GM18520 (cell line): ENCODE measurements around the gene ASXL1.
"Not testable (repeated sequence)": the region's sequence is repeated elsewhere in the genome, so short reads cannot be mapped to it uniquely, and the experiment has no call there.

ENCODE experiments used
- ATAC-seq: cut with Tn5 transposase; IDR thresholded peaks from one replicate; pipeline ENCODE4 v1.9.1; 2021; ENCODE audit not compliant: unreplicated experiment

Gene ASXL1

DNA sequence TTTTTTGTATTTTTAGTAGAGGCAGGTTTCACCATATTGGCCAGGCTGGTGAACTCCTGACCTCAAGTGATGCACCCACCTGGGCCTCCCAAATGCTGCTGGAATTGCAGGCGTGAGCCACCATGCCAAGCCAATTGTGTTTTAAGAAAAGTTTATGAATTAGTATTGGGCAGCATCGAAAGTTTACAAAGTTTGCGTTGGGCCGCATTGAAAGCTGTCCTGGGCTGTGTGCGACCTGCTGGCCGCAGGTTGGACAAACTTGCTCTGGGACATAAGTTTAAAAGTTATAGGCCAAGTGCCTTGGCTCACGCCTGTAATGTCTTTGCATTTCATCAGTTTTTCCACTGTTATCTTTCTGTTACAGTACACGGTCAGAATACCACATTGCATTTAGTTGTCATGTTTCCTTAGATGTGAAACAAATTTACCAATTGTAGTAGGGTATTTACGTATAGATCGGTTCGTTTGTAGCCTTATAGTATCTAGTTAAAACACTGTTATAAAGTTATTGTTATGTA lies 39.5 kb downstream of the ASXL1 start:
- ATAC-seq, result no peak

DNA sequence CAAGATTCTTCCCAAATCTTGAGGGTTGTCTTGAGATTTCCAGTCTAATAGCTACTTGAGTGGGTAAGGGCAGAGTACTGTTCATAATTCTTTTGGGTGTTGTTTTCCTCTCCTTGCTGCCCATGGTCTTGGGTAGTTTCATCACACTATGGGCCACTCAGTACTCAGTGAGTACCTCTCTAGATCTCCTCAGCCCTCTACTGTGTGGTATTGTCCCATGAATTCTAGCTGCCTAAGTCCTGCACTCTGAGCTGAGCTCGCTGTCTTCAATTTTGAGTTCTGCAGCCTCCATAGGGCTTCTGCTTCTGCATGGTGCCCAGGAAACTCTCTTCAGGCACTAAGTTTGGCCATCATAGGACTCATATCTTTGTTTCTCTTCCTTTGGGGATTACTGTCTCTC lies 42.3 kb downstream of the ASXL1 start:
- no peak for ATAC-seq

DNA sequence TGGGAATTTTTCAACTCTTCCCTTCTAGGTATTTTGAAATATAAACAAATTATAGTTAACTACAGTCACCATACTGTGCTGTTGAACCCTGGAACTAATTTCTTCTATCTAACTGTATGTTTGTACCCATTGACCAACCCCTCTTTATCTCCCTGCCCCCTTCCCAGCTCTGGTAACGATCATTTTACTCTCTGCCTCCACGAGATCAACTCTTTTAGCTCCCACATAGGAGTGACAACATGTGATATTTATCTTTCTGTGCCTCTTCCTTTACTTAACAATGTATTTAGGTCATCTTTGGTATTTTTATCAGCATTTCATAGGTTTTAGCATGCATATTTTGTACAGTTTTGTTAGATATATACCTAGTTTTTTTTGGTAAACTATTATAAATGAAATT lies 45.9 kb downstream of the ASXL1 start:
- ATAC-seq, result no peak

DNA sequence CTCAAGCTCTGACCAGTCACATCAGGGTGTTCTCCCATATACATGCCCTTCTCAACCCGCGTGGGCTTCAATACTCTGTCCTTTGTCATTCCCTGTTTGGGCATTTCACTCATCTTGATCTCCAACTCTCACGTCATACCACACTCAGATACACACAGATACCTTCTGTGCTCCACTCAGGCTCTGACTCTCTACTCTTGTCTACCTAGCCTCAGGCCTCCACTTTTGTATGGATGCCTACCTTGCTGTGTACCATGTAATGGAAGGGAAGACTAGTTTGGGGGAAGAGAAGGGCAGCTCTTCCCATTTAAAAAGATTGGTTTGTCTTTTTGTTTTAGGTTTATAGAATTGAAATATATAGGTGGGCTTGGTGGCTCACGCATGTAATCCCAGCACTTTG lies 48.6 kb downstream of the ASXL1 start:
- ATAC-seq, result no peak

DNA sequence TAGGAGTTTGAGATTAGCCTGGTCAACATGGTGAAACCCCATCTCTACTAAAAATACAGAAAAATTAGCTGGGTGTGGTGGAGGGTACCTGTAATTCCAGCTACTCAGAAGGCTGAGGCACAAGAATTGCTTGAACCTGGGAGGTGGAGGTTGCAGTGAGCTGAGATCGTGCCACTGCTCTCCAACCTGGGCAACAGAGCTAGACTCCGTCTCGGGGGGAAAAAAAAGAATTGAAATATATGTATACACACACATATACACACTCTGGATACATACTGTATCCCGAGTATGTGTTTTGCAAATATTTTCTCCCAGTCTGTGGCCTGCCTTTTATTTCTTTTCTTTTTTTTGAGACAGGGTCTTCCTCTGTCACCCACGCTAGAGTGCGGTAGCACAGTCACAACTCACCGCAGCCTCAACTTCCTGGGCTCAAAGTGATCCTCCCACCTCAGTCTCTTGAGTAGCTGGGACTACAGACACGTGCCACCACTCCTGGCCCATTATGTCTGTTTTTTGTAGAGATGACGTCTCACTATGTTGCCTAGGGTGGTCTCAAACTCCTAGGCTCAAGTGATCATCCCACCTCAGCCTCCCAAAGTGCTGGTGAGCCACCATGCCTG lies 49.1 kb downstream of the ASXL1 start:
- not testable (repeated sequence) for ATAC-seq

DNA sequence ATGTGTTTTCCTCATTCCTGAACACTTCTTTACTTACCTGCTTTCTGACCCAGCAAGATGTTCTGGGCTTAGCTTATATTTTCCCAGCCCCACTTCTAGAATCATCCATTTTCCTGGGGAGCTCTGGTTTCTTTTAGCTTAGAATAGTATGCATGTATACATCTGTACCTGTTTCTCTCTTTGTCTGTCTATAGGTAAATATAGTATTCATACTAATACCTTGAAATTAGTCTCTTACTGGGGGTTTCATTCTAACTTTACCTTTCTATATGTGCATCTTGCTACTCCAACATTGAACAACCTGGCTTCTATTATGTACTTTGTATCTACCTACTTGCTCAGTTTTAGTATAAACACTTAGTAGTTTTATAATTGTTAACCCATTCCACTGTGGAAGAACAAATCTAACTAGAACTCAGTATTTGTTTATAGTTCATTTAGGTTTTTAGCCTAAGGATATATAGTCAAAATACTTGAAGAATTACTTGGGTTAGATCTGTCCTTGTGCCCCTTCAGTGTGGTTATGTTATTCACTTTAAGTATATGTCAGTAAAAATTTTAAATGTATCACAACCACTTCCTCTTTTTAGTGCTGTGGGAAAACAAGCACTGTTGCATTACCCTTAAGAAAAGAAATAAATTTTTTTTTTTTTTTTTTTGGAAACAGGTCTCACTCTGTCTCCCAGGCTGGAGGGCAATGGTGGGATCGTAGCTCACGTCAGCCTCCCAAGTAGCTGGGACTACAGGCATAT lies 54.0 kb downstream of the ASXL1 start:
- ATAC-seq, result no peak

DNA sequence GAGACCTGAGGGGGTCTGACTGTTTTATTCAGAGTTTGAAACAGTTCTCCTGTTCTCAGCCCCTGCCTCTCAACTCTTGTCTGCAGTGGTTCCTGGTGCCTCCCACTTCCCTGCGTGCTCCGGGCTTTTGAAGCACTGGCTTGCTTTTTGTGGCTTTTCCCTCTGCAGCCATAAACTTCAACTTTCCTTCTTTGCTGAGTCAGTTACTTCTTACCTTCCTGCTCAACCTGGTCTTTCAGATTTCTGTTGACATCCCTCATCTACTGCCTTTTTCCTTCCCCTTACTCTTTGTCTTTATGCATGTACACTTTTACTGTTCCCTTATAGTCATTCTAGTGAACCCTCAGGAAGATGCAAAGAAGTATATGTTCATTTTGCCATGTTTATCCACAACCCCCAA lies 57.4 kb downstream of the ASXL1 start:
- no peak for ATAC-seq

DNA sequence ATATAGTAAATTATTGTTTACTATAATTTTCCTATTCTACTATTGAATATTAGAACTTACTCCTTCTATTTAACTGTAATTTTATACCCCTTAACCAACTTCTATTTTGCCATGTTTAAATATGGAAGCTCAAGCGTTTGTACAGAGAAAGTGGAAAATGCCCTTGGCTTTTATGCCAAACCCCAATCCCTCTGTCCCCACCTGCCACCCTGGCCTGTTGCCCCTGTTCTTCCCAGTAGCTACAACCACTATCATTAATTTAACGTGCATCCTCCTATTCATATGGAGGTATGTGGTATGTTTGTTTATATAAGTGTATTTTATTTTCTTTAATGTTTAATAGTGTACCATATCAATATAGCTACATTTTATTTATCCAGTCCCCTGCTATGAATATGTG lies 58.1 kb downstream of the ASXL1 start:
- ATAC-seq, result no peak

DNA sequence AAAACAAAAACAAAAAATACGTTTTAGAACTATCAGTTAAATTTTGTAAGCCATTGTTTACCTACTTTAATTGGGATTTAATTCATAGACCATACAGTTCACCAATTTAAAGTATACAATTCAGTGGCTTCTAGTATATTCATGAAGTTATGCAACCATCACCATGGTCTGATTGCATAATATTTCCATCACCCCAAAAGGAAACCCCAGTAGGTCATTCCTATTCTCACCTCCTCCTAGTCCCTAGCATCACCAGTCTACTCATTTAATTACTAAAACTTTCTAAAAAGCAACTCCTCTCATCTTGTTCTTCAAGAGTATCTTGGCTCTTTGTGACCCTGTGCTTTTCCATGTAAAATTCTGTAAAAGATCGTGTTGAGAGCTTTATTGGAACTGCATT lies 60.2 kb downstream of the ASXL1 start:
- ATAC-seq, result no peak

DNA sequence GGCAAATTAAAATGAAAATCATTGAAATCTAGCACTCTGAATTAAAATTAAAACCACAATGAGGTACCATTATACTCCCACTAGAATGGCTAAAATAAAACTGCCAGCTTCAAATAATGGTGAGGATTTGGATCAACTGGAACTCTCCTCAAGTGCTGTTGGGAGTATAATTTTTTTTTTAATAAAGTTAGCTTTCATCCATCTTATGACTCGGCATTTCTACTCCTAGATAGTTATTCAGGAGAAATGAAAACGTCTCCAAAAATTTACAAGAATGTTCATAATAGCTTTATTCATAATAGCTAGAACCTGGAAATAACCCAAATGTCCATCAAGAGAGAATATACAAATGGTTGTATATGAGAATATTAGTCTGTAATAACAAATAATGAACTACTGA lies 63.2 kb downstream of the ASXL1 start:
- no peak for ATAC-seq

DNA sequence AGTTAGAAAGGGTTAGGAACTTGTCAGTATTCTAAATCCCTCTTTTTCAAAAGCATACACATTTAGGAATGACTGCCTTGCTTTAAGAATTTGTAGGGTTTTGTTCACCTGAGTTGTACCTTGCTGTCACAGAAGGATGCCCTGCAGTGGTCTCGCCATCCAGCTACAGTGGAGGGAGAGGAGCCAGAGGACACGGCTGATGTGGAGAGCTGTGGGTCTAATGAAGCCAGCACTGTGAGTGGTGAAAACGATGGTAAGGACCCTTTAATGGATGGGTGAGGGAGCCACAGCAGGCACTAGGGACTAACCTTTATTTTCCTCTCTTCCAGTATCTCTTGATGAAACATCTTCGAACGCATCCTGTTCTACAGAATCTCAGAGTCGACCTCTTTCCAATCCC lies 69.9 kb downstream of the ASXL1 start:
- ATAC-seq, result no peak

DNA sequence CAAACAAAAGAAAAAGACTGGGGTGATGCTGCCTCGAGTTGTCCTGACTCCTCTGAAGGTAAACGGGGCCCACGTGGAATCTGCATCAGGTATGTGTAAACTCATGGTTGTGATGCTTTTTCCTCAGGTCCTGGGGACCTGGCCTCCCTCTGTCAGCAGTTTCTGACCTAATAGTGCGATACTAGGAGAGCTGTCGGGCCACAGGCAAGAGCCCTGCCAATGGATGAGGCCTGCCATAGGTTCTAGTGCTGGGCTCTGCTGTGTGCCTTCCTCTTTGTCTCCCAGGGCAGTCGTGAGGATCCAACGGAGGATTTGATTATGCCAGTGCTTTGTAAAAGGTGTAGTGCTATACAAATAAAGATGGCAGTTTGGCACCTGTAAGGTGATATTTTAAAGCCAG lies 71.2 kb downstream of the ASXL1 start:
- no peak for ATAC-seq

DNA sequence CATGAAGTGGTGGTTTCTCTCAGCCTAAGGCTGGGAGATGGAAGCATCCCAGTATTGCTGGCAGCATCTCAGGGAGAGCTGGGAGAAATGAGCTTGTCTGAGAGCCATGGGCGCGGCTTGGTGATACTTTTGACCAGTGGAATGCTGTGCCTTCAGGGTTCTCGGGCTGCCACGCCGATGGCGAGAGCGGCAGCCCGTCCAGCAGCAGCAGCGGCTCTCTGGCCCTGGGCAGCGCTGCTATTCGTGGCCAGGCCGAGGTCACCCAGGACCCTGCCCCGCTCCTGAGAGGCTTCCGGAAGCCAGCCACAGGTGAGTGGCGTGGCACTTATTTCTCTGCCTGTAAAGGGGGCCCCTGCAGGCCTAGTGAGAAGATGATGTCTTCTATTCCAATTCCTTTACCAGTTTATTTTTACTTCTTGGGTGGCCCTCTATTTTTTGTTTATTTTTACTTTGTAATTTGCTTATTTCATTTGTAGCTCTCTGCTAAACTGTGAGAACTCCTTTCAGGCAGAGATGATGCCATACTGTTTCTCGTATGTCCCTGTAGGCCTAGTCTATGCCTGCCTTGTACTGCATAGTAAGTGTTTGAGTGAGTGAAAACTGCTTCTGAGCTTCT lies 71.7 kb downstream of the ASXL1 start:
- ATAC-seq, result no peak

DNA sequence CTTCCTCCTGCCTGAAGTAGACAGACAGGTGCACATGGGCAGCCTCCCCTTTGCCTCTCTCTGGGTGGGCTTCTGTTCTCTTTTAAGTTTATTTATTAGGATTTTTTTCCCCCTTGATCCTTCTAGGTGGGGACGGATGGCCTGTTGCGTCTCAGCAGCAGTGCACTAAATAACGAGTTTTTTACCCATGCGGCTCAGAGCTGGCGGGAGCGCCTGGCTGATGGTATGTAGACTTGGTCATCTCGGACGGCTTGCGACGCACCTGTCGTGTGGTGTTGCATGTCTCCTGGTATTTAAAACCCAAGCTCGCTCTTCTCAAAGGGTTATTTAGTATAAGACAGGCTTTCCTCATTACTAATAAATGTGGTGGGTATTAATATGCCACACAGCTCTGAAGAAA lies 73.3 kb downstream of the ASXL1 start:
- no peak for ATAC-seq

DNA sequence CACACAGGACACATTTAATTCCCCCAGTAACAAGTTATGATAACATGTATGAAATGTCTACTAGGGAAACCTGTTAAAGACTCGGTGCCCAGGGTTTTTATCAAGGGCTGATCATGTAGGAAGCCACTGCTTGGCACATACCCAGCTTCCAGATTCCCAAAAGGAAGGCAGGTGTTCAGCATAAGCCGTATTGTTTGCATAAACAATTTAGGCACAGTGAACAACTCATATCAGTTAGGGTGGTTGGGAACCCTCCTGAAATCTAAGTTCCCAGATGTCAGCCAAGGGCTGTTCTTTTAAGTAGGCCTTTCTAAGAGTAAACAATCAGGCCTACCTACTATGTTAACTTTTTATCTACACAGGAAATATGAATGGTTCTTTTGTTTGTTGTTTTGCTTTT lies 74.1 kb downstream of the ASXL1 start:
- ATAC-seq, result no peak

DNA sequence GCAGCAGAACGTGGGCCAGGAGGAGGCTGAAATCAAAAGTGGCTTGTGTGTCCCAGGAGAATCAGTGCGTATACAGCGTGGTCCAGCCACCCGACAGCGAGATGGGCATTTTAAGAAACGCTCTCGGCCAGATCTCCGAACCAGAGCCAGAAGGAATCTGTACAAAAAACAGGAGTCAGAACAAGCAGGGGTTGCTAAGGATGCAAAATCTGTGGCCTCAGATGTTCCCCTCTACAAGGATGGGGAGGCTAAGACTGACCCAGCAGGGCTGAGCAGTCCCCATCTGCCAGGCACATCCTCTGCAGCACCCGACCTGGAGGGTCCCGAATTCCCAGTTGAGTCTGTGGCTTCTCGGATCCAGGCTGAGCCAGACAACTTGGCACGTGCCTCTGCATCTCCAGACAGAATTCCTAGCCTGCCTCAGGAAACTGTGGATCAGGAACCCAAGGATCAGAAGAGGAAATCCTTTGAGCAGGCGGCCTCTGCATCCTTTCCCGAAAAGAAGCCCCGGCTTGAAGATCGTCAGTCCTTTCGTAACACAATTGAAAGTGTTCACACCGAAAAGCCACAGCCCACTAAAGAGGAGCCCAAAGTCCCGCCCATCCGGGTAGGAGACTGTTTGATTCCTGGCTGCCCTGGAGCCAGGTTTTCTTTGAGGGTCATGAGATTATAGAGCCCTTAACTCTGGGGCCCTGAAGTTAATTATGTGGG lies 75.3 kb downstream of the ASXL1 start:
- no peak for ATAC-seq

DNA sequence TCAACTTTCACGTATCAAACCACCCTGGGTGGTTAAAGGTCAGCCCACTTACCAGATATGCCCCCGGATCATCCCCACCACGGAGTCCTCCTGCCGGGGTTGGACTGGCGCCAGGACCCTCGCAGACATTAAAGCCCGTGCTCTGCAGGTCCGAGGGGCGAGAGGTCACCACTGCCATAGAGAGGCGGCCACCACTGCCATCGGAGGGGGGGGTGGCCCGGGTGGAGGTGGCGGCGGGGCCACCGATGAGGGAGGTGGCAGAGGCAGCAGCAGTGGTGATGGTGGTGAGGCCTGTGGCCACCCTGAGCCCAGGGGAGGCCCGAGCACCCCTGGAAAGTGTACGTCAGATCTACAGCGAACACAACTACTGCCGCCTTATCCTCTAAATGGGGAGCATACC lies 76.3 kb downstream of the ASXL1 start:
- no peak for ATAC-seq

DNA sequence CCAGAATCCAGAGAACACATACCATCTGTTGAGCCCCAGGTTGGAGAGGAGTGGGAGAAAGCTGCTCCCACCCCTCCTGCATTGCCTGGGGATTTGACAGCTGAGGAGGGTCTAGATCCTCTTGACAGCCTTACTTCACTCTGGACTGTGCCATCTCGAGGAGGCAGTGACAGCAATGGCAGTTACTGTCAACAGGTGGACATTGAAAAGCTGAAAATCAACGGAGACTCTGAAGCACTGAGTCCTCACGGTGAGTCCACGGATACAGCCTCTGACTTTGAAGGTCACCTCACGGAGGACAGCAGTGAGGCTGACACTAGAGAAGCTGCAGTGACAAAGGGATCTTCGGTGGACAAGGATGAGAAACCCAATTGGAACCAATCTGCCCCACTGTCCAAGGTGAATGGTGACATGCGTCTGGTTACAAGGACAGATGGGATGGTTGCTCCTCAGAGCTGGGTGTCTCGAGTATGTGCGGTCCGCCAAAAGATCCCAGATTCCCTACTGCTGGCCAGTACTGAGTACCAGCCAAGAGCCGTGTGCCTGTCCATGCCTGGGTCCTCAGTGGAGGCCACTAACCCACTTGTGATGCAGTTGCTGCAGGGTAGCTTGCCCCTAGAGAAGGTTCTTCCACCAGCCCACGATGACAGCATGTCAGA lies 77.4 kb downstream of the ASXL1 start:
- no peak for ATAC-seq

DNA sequence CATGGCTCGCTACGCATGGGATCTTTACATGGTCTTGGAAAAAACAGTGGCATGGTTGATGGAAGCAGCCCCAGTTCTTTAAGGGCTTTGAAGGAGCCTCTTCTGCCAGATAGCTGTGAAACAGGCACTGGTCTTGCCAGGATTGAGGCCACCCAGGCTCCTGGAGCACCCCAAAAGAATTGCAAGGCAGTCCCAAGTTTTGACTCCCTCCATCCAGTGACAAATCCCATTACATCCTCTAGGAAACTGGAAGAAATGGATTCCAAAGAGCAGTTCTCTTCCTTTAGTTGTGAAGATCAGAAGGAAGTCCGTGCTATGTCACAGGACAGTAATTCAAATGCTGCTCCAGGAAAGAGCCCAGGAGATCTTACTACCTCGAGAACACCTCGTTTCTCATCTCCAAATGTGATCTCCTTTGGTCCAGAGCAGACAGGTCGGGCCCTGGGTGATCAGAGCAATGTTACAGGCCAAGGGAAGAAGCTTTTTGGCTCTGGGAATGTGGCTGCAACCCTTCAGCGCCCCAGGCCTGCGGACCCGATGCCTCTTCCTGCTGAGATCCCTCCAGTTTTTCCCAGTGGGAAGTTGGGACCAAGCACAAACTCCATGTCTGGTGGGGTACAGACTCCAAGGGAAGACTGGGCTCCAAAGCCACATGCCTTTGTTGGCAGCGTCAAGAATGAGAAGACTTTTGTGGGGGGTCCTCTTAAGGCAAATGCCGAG lies 78.2 kb downstream of the ASXL1 start:
- no peak for ATAC-seq

DNA sequence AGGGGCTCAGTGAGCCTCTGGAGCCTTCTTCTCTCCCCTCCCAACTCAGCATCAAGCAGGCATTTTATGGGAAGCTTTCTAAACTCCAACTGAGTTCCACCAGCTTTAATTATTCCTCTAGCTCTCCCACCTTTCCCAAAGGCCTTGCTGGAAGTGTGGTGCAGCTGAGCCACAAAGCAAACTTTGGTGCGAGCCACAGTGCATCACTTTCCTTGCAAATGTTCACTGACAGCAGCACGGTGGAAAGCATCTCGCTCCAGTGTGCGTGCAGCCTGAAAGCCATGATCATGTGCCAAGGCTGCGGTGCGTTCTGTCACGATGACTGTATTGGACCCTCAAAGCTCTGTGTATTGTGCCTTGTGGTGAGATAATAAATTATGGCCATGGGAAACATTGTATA lies 78.8 kb downstream of the ASXL1 start:
- ATAC-seq, result no peak
